T-helper 17 cell (primary cell): Measurements from ENCODE around the gene GBE1. TPM values are rescaled to one million over a fixed set of nuclear protein-coding genes. Genes with fewer than 3 reads are reported as not detected.

Experiments used
- ATAC-seq: fragments of 150-1000 bp; cut with Tn5 transposase; 2 replicates; pipeline ENCODE4 v1.10.0; 2021; ENCODE audit warnings: mild to moderate bottlenecking, moderate library complexity
- DNase-seq, 3 donors: peaks; one replicate each; pipeline versions ENCODE4 v3.0.0 to v3.0.0-alpha.2; 2020 to 2021
- H3K9me3 ChIP-seq: one replicate; pipeline ENCODE4 v1.7.0; 2013; ENCODE audit warnings: low read length, mild to moderate bottlenecking; ENCODE audit not compliant: control insufficient read depth, poor library complexity, severe bottlenecking
- H3K27ac Mint-ChIP-seq: one replicate; pipeline ENCODE4 v1.8.0; 2022; ENCODE audit warnings: mild to moderate bottlenecking, moderate library complexity, mixed read lengths
- H3K27me3 Mint-ChIP-seq: one replicate; pipeline ENCODE4 v1.8.0; 2022; ENCODE audit warnings: mixed read lengths
- H3K36me3 Mint-ChIP-seq: one replicate; pipeline ENCODE4 v1.8.0; 2022; ENCODE audit warnings: low read depth, mixed read lengths
- H3K4me1 Mint-ChIP-seq: one replicate; pipeline ENCODE4 v1.8.0; 2022; ENCODE audit warnings: mild to moderate bottlenecking, mixed read lengths
- H3K4me3 Mint-ChIP-seq: one replicate; pipeline ENCODE4 v1.8.0; 2022; ENCODE audit warnings: mild to moderate bottlenecking, moderate library complexity, mixed read lengths
- total RNA-seq, 4 donors: library from RNA in 2 of 4; stranded (reverse) in 2 of 4; gene quantifications; one replicate each; pipeline ENCODE4 v1.2.3 and lab custom pipeline; 2022 to 2026

GBE1 gene
- total RNA-seq (1 to 10 TPM; 8.0 to 8.6 TPM), total RNA-seq (lab: John Stamatoyannopoulos, UW) (13.1 to 16.5 reads per million in 2 donors)

- peaks cover 17% of the 10 kb centered on the region for H3K4me1 Mint-ChIP-seq
- peak within 1 kb of the TSS; percentile 94 for H3K4me3 Mint-ChIP-seq
- no peaks in the 10 kb centered on the region for H3K27me3 Mint-ChIP-seq
- H3K36me3 Mint-ChIP-seq: peaks cover 9% of the 10 kb centered on the region
- ATAC-seq (peak; percentile 89), DNase-seq (peak; percentile 80 to 85 (median 81))
- H3K9me3 ChIP-seq: no peaks in the 10 kb centered on the region
- peak within 1 kb of the TSS; percentile 92 for H3K27ac Mint-ChIP-seq
Measured at GRCh38 chr3:81760924-81761903, at the start of gene GBE1. TSS of gene GBE1 (minus strand) at chr3:81761645. CDS start at chr3:81761517, 128 bp downstream.

GRCh38 chr3:81808900-81809299 lies 47.5 kb upstream of the GBE1 start:
- Mint-ChIP-seq H3K36me3 (no peaks in the 10 kb centered on the region), H3K27me3 (peaks cover 6% of the 10 kb centered on the region), H3K4me3 (no peak overlapping the region), H3K27ac (no peak overlapping the region), H3K4me1 (no peaks in the 10 kb centered on the region)
- no peak for ATAC-seq
- H3K9me3 ChIP-seq: no peaks in the 10 kb centered on the region
- no peak for DNase-seq

GRCh38 chr3:81799403-81799802 lies 38.0 kb upstream of the GBE1 start:
- H3K4me1 Mint-ChIP-seq: no peaks in the 10 kb centered on the region
- ATAC-seq (no peak), DNase-seq (no peak)
- H3K27me3 Mint-ChIP-seq: no peaks in the 10 kb centered on the region
- no peak overlapping the region for H3K4me3 Mint-ChIP-seq
- no peaks in the 10 kb centered on the region for H3K9me3 ChIP-seq
- H3K27ac Mint-ChIP-seq: no peak overlapping the region
- H3K36me3 Mint-ChIP-seq: peaks cover 2% of the 10 kb centered on the region

GRCh38 chr3:81793410-81793809 lies 32.0 kb upstream of the GBE1 start:
- H3K36me3 Mint-ChIP-seq: no peaks in the 10 kb centered on the region
- no peaks in the 10 kb centered on the region for H3K4me1 Mint-ChIP-seq
- H3K9me3 ChIP-seq: no peaks in the 10 kb centered on the region
- H3K27me3 Mint-ChIP-seq: no peaks in the 10 kb centered on the region
- ATAC-seq: no peak
- DNase-seq: no peak
- H3K27ac Mint-ChIP-seq: no peak overlapping the region
- H3K4me3 Mint-ChIP-seq: no peak overlapping the region

- ATAC-seq (no peak), DNase-seq (no peak)
- no peak overlapping the region for H3K4me3 Mint-ChIP-seq
- H3K36me3 Mint-ChIP-seq: no peaks in the 10 kb centered on the region
- no peaks in the 10 kb centered on the region for H3K4me1 Mint-ChIP-seq
- H3K27me3 Mint-ChIP-seq: peaks cover 11% of the 10 kb centered on the region
- H3K9me3 ChIP-seq: peaks cover 2% of the 10 kb centered on the region
- no peak overlapping the region for H3K27ac Mint-ChIP-seq
Measured at GRCh38 chr3:81790117-81790516, 28.7 kb upstream of the GBE1 start.

- no peaks in the 10 kb centered on the region for H3K36me3 Mint-ChIP-seq
- H3K27me3 Mint-ChIP-seq: peaks cover 12% of the 10 kb centered on the region
- DNase-seq: no peak
- no peak for ATAC-seq
- no peak overlapping the region for H3K4me3 Mint-ChIP-seq
- no peaks in the 10 kb centered on the region for H3K4me1 Mint-ChIP-seq
- peaks cover 2% of the 10 kb centered on the region for H3K9me3 ChIP-seq
- H3K27ac Mint-ChIP-seq: no peak overlapping the region
Measured at GRCh38 chr3:81789691-81790090, 28.2 kb upstream of the GBE1 start.

GRCh38 chr3:81788610-81789009 lies 27.2 kb upstream of the GBE1 start:
- Mint-ChIP-seq H3K36me3 (no peaks in the 10 kb centered on the region), H3K4me1 (no peaks in the 10 kb centered on the region), H3K27me3 (peaks cover 12% of the 10 kb centered on the region), H3K4me3 (no peak overlapping the region), H3K27ac (no peak overlapping the region)
- H3K9me3 ChIP-seq: peaks cover 2% of the 10 kb centered on the region
- DNase-seq (no peak), ATAC-seq (no peak)

GRCh38 chr3:81788044-81788443 lies 26.6 kb upstream of the GBE1 start:
- H3K36me3 Mint-ChIP-seq: no peaks in the 10 kb centered on the region
- no peak overlapping the region for H3K27ac Mint-ChIP-seq
- peaks cover 2% of the 10 kb centered on the region for H3K9me3 ChIP-seq
- DNase-seq (no peak), ATAC-seq (no peak)
- H3K4me1 Mint-ChIP-seq: no peaks in the 10 kb centered on the region
- H3K4me3 Mint-ChIP-seq: no peak overlapping the region
- H3K27me3 Mint-ChIP-seq: peaks cover 12% of the 10 kb centered on the region

- Mint-ChIP-seq H3K4me3 (no peak overlapping the region), H3K27ac (no peak overlapping the region), H3K36me3 (no peaks in the 10 kb centered on the region), H3K27me3 (peaks cover 12% of the 10 kb centered on the region), H3K4me1 (no peaks in the 10 kb centered on the region)
- H3K9me3 ChIP-seq: peaks cover 2% of the 10 kb centered on the region
- ATAC-seq (peak; percentile 44), DNase-seq (no peak)
Measured at GRCh38 chr3:81782585-81782984, 21.1 kb upstream of the GBE1 start.

- Mint-ChIP-seq H3K4me1 (no peaks in the 10 kb centered on the region), H3K4me3 (no peak overlapping the region), H3K27me3 (peaks cover 5% of the 10 kb centered on the region), H3K27ac (no peak overlapping the region), H3K36me3 (no peaks in the 10 kb centered on the region)
- ATAC-seq (no peak), DNase-seq (no peak)
- no peaks in the 10 kb centered on the region for H3K9me3 ChIP-seq
Measured at GRCh38 chr3:81778678-81779182, 17.3 kb upstream of the GBE1 start.

- H3K4me3 Mint-ChIP-seq: no peak overlapping the region
- H3K27ac Mint-ChIP-seq: no peak overlapping the region
- no peaks in the 10 kb centered on the region for H3K36me3 Mint-ChIP-seq
- H3K4me1 Mint-ChIP-seq: no peaks in the 10 kb centered on the region
- DNase-seq (no peak), ATAC-seq (no peak)
- no peaks in the 10 kb centered on the region for H3K9me3 ChIP-seq
- H3K27me3 Mint-ChIP-seq: peaks cover 18% of the 10 kb centered on the region
Measured at GRCh38 chr3:81776643-81777042, 15.2 kb upstream of the GBE1 start.

GRCh38 chr3:81770710-81771109 lies 9.3 kb upstream of the GBE1 start:
- no peaks in the 10 kb centered on the region for H3K9me3 ChIP-seq
- ATAC-seq (no peak), DNase-seq (no peak)
- H3K27me3 Mint-ChIP-seq: peaks cover 35% of the 10 kb centered on the region
- H3K27ac Mint-ChIP-seq: no peak overlapping the region
- H3K4me1 Mint-ChIP-seq: no peaks in the 10 kb centered on the region
- no peak overlapping the region for H3K4me3 Mint-ChIP-seq
- H3K36me3 Mint-ChIP-seq: no peaks in the 10 kb centered on the region

GRCh38 chr3:81769299-81769698 lies 7.9 kb upstream of the GBE1 start:
- DNase-seq (no peak), ATAC-seq (no peak)
- Mint-ChIP-seq H3K27ac (no peak overlapping the region), H3K27me3 (peaks cover 33% of the 10 kb centered on the region), H3K4me3 (no peak overlapping the region), H3K4me1 (no peaks in the 10 kb centered on the region), H3K36me3 (no peaks in the 10 kb centered on the region)
- H3K9me3 ChIP-seq: no peaks in the 10 kb centered on the region
